Measurements from ENCODE around the gene ATP8A1.

GRCh38 chr4:42636645-42636949 is 20.3 kb downstream of the ATP8A1 start:
- TF ChIP-seq CTCF (IDR thresholded peaks at IDR 0.05) (no peak), EP300 (IDR thresholded peaks at IDR 0.05) (no peak), POLR2AphosphoS5 (IDR thresholded peaks at IDR 0.05) (no peak), POLR2A (IDR thresholded peaks at IDR 0.05; ENCODE audit: low read depth) (no peak)

All from esophagus muscularis mucosa (tissue), 4 donors.